Measurements from ENCODE around the gene SMS. TPM values are rescaled to one million over a fixed set of nuclear protein-coding genes. Genes with fewer than 3 reads are reported as not detected.

SMS gene
- total RNA-seq, 2 experiments from 2014 or later, result 89.0 to 91.8 TPM

DNA sequence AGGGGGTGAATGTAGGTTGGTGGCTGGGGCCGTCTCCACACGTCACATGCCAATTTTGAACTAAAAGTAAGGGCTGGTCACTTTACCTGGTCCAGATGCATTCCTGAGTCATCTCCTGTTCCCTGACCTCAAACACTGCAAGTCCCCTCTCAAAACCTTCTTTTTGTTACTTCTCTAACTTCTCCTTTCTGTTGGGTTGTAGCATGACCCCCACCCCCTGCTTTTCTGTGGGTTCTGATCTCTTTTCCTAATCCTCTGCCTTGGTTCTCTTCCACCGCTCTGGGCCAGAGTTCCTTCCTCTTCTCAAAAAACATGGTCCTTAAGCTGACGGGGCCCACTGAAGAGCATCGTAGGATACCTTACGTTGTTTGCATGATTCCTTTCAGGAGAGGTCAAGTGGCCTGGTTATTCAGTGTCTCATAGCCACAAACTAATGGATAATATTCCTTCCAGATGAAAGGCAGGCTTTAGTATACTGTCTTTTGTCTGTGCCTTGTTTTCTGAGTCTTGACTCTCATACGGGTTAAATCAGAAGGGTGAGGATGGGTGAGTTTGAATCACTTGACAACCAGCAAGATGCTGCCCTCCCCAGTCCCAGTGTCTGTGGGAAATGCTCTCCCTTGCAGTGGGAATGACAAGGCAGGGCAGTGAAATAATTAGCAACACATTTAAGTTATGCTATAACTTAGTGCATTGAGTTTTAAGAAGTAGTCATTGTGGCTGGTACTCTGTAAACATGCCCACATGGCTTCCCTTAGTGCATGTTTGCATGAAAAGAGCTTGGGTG is 15.1 kb downstream of the SMS start:
- Mint-ChIP-seq H3K27ac (no peak overlapping the region), H3K27me3 (ENCODE audit: low read depth) (no peaks in the 10 kb centered on the region), H3K4me1 (ENCODE audit: low read depth) (peaks cover 40% of the 10 kb centered on the region), H3K36me3 (ENCODE audit: low read depth) (peaks cover 3% of the 10 kb centered on the region), H3K9me3 (ENCODE audit: insufficient read depth) (no peaks in the 10 kb centered on the region), H3K4me3 (no peak overlapping the region)
- no peak for ATAC-seq
- ChIA-PET POLR2A (no interaction called here), CTCF (no interaction called here)
- DNase-seq, result no peak

DNA sequence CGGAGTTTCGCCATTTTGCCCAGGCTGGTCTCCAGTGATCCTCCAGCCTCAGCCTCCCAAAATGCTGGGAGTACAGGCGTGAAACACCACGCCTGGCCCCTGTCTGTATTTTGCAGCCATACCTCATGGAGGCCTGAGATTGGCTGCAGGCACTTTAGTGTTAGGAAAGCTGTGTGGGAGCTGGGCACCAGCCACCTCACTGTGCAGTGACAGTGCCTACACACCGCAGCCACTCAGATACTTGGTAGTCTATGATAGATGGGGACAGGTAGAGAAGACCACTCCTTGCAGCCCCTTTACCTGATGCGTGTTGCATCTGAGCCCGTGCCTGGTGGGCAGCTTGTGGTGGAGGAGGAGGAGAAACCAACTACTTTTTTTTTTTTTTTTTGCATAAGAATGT is 16.3 kb downstream of the SMS start:
- Mint-ChIP-seq H3K4me1 (ENCODE audit: low read depth) (peaks cover 35% of the 10 kb centered on the region), H3K36me3 (ENCODE audit: low read depth) (peaks cover 3% of the 10 kb centered on the region), H3K27me3 (ENCODE audit: low read depth) (no peaks in the 10 kb centered on the region), H3K4me3 (no peak overlapping the region), H3K27ac (no peak overlapping the region), H3K9me3 (ENCODE audit: insufficient read depth) (no peaks in the 10 kb centered on the region)
- ATAC-seq (no peak), DNase-seq (no peak)
- CTCF ChIA-PET, result no interaction called here
- POLR2A ChIA-PET, result no interaction called here

DNA sequence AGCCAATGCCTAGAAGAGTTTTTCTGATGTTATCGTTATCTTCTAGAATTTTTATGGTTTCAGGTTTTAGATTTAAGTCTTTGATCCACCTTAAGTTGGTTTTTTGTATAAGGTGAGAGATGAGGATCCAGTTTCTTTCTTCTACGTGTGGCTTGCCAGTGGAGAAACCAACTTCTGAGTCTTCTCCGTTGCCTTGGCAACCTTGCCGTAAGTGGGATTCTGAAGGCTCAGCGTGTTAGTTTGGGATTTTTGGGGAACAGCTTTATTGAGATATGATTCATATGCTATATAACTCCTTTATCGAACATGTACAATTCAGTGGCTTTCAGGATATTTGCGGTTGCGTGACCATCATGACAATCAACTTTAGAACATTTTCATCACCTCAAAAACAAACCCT is 17.7 kb downstream of the SMS start:
- Mint-ChIP-seq H3K27me3 (ENCODE audit: low read depth) (no peaks in the 10 kb centered on the region), H3K4me1 (ENCODE audit: low read depth) (peaks cover 35% of the 10 kb centered on the region), H3K36me3 (ENCODE audit: low read depth) (peaks cover 3% of the 10 kb centered on the region), H3K27ac (no peak overlapping the region), H3K9me3 (ENCODE audit: insufficient read depth) (no peaks in the 10 kb centered on the region), H3K4me3 (no peak overlapping the region)
- ChIA-PET CTCF (no interaction called here), POLR2A (no interaction called here)
- DNase-seq (no peak), ATAC-seq (no peak)

DNA sequence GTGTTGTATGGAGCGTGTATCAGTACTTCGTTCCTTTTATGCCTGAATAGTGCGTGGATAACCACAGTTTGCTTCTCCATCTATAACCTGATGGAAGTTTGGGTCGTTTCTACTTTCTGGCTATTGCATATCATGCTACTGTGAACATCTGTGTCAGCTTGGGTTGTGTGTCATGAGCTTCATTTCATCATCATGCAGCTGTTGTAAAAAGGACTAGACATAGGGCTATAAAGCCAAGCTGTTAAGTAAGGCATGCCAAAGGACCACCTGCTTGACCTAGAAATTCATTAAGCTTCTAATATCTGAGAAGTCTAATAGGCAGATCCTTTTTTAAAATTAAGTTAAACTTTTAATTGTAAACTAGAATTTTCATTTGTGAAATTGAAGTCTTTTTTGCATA is 18.4 kb downstream of the SMS start:
- Mint-ChIP-seq H3K27me3 (ENCODE audit: low read depth) (no peaks in the 10 kb centered on the region), H3K27ac (no peak overlapping the region), H3K36me3 (ENCODE audit: low read depth) (peaks cover 3% of the 10 kb centered on the region), H3K9me3 (ENCODE audit: insufficient read depth) (no peaks in the 10 kb centered on the region), H3K4me3 (no peak overlapping the region), H3K4me1 (ENCODE audit: low read depth) (peaks cover 35% of the 10 kb centered on the region)
- ATAC-seq (no peak), DNase-seq (no peak)
- POLR2A ChIA-PET, result no interaction called here
- CTCF ChIA-PET, result interaction anchor here (1.5 kb wide), 1 partner anchor 26 kb away, joined by 4 read pairs; no protein-coding TSS in a partner anchor

DNA sequence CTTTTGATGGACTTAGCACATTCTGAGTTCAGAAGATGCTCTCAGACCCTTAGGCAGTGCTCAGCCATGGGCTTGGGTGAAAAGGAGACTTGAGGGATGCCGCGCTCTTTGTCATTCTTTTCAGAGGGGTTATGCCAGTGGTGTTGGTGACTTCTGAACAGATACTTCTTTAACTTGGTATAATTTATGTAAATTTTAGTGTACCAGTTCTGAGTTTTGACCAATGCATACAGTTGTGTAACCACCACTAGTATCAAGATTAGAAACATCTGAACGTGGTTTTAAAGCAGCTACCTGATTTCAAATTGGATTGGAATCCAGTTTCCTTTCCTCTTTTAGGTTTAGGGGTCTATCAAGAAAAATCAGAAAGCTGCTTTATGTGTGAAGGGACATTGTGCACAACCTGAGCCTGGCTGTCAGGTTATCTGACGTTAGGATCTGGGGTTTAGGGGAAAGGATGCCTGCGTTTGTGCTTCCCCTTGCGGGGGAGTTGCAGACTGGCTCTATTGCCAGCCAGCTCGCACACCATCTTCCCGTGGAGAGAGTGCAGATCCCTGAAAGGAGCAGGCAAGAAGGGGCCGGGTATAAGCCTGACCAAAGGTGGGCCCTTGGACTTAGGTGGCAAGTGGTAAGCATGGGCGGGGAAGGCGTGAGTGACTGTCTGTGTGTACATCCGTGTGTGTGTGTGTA is 19.0 kb downstream of the SMS start:
- H3K36me3 Mint-ChIP-seq (ENCODE audit: low read depth), result peaks cover 3% of the 10 kb centered on the region
- ChIA-PET POLR2A (no interaction called here), CTCF (interaction anchor here (1.5 kb wide), 1 partner anchor 25 kb away, joined by 4 read pairs; no protein-coding TSS in a partner anchor)
- peak overlapping the region; percentile 34 for H3K27ac Mint-ChIP-seq
- peaks cover 35% of the 10 kb centered on the region for H3K4me1 Mint-ChIP-seq (ENCODE audit: low read depth)
- no peaks in the 10 kb centered on the region for H3K27me3 Mint-ChIP-seq (ENCODE audit: low read depth)
- DNase-seq (no peak), ATAC-seq (no peak)
- no peak overlapping the region for H3K4me3 Mint-ChIP-seq
- no peaks in the 10 kb centered on the region for H3K9me3 Mint-ChIP-seq (ENCODE audit: insufficient read depth)

DNA sequence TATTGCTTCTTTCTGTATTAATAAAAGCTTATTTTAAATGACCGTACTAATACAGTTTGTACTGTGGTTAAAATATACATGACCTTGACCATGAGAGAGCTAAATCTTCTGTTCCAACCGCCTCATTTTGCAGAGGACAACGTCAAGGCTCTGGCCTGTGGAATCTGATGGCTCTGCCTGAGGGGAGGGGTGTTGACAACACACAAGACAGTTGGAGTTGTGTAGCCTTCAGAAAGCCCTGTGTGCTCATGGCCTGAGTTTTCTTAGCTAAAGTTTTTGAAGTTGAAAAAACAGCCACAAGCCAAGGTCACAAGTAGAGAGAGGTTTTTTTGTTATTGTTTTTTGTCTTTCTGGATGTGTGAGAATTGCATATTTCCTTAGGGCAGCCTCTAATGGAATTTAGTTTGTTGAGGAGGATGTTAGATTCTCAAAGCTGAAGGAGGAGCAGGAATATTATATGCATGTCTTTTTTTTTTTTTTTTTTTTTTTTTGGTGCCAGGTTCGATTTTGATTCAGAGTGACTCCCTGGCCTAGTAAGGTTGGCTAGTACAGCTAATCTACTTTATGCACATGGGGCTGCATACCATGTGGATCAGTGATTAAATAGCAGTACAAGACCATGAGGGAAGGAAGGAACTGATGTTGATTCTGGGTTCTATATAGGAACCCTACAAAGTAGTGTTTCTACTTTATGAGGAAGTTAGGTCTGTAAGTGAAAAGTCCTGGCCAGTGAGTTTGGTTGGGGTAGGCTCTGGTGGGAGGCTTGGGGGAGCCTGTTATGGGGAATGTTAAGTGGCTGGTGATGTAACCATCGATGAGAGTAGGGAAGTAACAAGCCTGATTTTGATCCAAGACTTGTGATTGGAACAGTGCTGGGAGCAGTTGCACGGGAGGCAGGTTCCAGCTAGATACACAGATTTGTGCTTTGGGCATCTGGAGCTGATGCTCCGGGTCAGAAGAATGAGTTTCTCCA is 20.3 kb downstream of the SMS start:
- Mint-ChIP-seq H3K4me3 (no peak overlapping the region), H3K27me3 (ENCODE audit: low read depth) (no peaks in the 10 kb centered on the region), H3K4me1 (ENCODE audit: low read depth) (peaks cover 28% of the 10 kb centered on the region), H3K9me3 (ENCODE audit: insufficient read depth) (no peaks in the 10 kb centered on the region), H3K36me3 (ENCODE audit: low read depth) (no peaks in the 10 kb centered on the region), H3K27ac (peak overlapping the region; percentile 8)
- DNase-seq (no peak), ATAC-seq (no peak)
- ChIA-PET POLR2A (no interaction called here), CTCF (interaction anchor here (0.8 to 1.5 kb wide), 2 partner anchors 14 to 24 kb away, joined by 3 to 4 read pairs; no protein-coding TSS in a partner anchor)

DNA sequence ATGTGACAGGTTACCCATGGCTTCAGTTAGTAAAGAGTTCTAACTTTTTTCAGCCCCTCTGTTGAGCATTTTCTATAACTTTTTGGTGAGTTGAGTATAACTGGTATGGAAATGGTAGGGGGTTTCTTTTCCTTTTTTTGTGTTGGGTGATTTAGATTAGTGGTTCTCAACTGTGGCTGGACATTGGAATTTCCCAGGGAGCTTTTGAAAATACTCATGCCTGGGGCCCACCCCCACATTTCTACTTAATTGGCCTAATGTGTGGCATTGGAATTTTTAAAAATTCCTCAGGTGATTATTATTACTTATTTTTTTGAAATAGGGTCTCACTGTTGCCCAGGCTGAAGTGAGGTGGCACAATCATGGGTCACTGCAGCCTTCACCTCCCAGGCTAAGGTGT is 21.9 kb downstream of the SMS start:
- no peaks in the 10 kb centered on the region for H3K9me3 Mint-ChIP-seq (ENCODE audit: insufficient read depth)
- no peaks in the 10 kb centered on the region for H3K27me3 Mint-ChIP-seq (ENCODE audit: low read depth)
- DNase-seq, result no peak
- H3K4me1 Mint-ChIP-seq (ENCODE audit: low read depth), result peaks cover 28% of the 10 kb centered on the region
- no peak overlapping the region for H3K4me3 Mint-ChIP-seq
- H3K36me3 Mint-ChIP-seq (ENCODE audit: low read depth), result peaks cover 1% of the 10 kb centered on the region
- CTCF ChIA-PET, result no interaction called here
- H3K27ac Mint-ChIP-seq, result no peak overlapping the region
- POLR2A ChIA-PET, result no interaction called here
- no peak for ATAC-seq

DNA sequence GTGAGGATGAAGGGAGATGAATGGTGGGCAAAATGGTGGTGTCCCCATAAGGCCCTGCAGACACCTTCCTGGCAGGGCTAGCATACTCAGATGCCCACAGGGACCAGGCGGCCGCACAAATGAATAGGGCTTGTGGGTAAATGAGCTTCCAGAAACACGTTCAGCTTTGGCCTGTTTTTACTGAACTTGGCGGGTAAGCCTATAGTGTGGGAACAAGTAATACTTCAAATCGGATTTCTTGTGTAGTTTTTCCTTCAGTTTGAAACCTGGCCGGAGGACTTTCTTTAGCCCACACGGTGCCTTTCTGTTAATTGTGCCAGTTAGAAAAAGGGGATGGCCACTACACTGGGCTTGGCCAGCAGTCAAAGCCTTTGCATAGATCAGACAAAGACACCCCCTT is 22.8 kb downstream of the SMS start:
- H3K4me3 Mint-ChIP-seq, result no peak overlapping the region
- ATAC-seq (no peak), DNase-seq (no peak)
- no peaks in the 10 kb centered on the region for H3K27me3 Mint-ChIP-seq (ENCODE audit: low read depth)
- peaks cover 21% of the 10 kb centered on the region for H3K4me1 Mint-ChIP-seq (ENCODE audit: low read depth)
- H3K9me3 Mint-ChIP-seq (ENCODE audit: insufficient read depth), result no peaks in the 10 kb centered on the region
- no peak overlapping the region for H3K27ac Mint-ChIP-seq
- POLR2A ChIA-PET, result no interaction called here
- peaks cover 6% of the 10 kb centered on the region for H3K36me3 Mint-ChIP-seq (ENCODE audit: low read depth)
- CTCF ChIA-PET, result no interaction called here

DNA sequence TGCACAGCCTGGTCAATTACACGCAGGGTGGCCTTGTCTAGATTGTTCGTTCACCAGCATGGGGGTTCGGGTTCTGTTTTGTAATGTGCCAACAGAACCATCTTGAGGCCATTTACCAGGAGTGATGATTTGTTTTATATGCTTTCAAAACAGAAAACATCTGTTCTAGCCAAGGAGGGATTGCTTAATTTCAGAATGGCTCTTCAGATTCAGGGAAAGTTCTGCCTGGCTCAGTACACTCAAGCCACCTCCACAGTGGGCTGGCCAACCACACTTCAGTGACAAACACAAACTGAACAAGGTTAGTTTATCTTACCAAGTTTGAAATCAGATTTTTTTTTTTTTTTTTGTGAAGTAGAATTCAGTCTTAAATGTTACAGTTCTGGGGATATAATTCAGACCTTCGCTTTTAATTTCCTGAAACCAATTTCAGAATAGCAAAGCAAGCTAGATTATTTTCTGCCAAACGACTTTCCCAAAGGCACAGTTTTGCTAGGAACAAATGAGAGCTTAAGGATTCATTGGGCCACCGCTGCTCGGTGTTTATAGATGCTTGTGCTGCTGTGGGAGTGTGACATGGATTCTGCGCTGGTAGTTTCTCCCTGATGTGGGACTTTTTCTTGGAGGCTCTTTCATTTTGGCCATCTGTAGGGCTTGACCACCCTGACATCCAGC is 23.4 kb downstream of the SMS start:
- ChIA-PET POLR2A (no interaction called here), CTCF (no interaction called here)
- Mint-ChIP-seq H3K27me3 (ENCODE audit: low read depth) (no peaks in the 10 kb centered on the region), H3K36me3 (ENCODE audit: low read depth) (peaks cover 8% of the 10 kb centered on the region), H3K4me3 (no peak overlapping the region), H3K27ac (no peak overlapping the region), H3K9me3 (ENCODE audit: insufficient read depth) (no peaks in the 10 kb centered on the region), H3K4me1 (ENCODE audit: low read depth) (peaks cover 17% of the 10 kb centered on the region)
- no peak for DNase-seq
- ATAC-seq, result no peak

DNA sequence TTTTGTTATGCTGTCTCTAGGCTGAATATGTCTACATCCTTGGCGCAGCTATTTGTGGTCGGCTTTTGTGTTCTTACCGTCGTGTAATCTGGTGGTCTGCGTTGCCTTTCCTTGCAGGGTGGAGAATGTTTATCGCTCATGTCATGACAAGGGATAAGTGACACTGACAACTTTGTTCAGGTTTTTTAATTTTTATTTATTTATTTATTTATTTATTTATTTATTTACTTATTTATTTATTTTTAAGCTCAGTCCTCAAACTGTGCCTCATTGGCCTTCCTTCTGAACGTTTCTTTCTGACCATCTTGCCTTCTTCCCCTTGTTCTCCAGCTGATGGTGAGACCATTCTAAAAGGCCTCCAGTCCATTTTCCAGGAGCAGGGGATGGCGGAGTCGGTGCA is 26.4 kb downstream of the SMS start:
- Mint-ChIP-seq H3K27me3 (ENCODE audit: low read depth) (no peaks in the 10 kb centered on the region), H3K36me3 (ENCODE audit: low read depth) (peaks cover 16% of the 10 kb centered on the region), H3K4me3 (no peak overlapping the region), H3K9me3 (ENCODE audit: insufficient read depth) (no peaks in the 10 kb centered on the region), H3K27ac (no peak overlapping the region), H3K4me1 (ENCODE audit: low read depth) (peaks cover 5% of the 10 kb centered on the region)
- ATAC-seq (no peak), DNase-seq (no peak)
- POLR2A ChIA-PET, result no interaction called here
- CTCF ChIA-PET, result no interaction called here

DNA sequence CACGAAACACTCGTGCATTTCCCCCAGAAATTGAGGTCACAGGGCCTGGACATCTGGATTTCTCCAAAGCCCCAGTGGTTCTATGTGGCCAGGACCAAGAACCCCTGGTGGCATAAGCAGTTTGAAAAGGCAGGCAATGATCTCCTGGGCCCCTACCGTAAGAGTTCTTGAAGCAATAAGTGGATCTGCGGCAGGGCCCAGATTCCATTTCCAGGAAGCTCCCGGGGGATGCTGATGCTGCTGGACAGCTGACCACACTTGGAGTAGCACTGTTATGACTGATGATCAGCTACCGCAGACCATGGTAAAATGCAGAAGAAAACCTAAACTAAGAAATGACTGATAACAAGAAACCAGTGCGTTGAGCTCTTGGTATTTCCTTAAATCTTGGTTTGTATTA is 27.8 kb downstream of the SMS start:
- Mint-ChIP-seq H3K4me1 (ENCODE audit: low read depth) (peaks cover 19% of the 10 kb centered on the region), H3K36me3 (ENCODE audit: low read depth) (peaks cover 23% of the 10 kb centered on the region), H3K4me3 (no peak overlapping the region), H3K27ac (no peak overlapping the region), H3K9me3 (ENCODE audit: insufficient read depth) (no peaks in the 10 kb centered on the region), H3K27me3 (ENCODE audit: low read depth) (no peaks in the 10 kb centered on the region)
- ChIA-PET POLR2A (no interaction called here), CTCF (no interaction called here)
- ATAC-seq, result no peak
- no peak for DNase-seq

Data from activated CD8-positive, alpha-beta T cell treated with anti-CD3 and anti-CD28 coated beads, Interleukin-2, amount 10 ng/mL, durations not matched to agents 7 days and 5 days (primary cell).